Activated naive CD4-positive, alpha-beta T cell treated with anti-CD3 and anti-CD28 coated beads, Interleukin-2, amount 50 U/mL, for 72 hours (primary cell): ENCODE measurements around the gene ZFR. TPM values are rescaled to one million over a fixed set of nuclear protein-coding genes. Genes with fewer than 3 reads are reported as not detected.

Source experiments
- ATAC-seq, 2 donors: fragments of 150-1000 bp; cut with Tn5 transposase; 2 replicates each; pipeline ENCODE4 v1.10.0; 2021; ENCODE audit warnings: mild to moderate bottlenecking in 2 of 2, moderate library complexity in 2 of 2
- DNase-seq, 2 donors: peaks; one replicate each; pipeline ENCODE4 v3.0.0; 2021 to 2022; ENCODE audit warnings: low spot score in 2 of 2
- H3K27ac Mint-ChIP-seq, 2 donors: one replicate each; pipeline ENCODE4 v1.8.0; 2022; ENCODE audit warnings: mild to moderate bottlenecking in 2 of 2, mixed read lengths in 2 of 2
- H3K36me3 Mint-ChIP-seq, 2 donors: one replicate each; pipeline ENCODE4 v1.8.0; 2022; ENCODE audit warnings: mixed read lengths in 2 of 2
- H3K9me3 Mint-ChIP-seq, 2 donors: one replicate each; pipeline ENCODE4 v1.8.0; 2022; ENCODE audit warnings: mixed read lengths in 2 of 2
- total RNA-seq, 2 donors: library from RNA; stranded (reverse); gene quantifications; one replicate each; pipeline ENCODE4 v1.2.3, GENCODE V29; 2022

Gene ZFR
- 10 to 100 TPM; 48.7 to 56.6 TPM for total RNA-seq

DNA sequence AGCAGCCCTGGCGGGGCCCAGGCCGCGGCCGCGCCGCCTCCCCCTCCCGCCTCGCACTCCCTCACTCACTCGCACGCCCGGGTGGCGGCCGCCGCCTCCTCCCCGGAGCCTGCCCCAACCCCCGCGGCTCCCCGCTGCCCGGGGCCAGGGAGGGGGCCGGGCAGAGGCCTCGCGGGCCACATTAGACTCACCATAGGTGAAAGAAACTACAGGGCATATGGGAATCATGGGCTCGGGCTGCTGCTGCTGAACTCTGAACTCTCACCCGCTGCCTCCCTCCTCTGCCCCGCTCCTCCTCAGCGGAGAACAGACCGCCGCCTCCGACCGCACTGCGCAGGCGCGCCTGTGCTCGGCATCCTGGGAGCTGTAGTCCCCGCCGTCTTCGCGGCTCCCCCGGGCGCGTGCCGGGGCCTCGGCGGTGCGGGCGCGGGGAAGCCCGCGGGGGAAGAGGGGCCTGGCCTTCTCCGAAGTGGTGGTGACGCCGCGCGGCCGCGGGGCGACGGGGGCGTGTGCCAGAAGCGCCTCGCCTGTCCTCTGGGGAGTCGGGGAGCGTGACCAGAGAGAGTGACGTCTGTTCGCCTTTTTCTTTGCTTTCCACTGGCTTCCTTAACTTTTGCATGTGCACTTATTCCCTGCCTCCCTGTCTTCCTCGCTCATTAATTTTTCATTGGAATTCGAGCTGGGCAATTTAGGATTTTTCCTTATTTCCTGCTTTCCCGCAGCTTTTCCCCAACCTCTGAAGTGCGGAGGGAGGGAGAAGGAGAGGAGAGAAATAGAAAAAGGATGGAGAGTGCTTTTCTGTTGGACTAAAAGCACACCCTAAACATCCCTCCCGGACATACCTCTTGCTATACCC, at the start of gene ZFR:
Gene ZFR, minus strand, starts transcription at position 310 of the 856 bp plus-strand sequence. Its CDS starts 82 bp downstream, at position 228.
- Mint-ChIP-seq H3K9me3 (no peaks in the 10 kb centered on the region), H3K27ac (peak within 1 kb of the TSS; percentile 97 to 99), H3K36me3 (peaks cover 14 to 16% of the 10 kb centered on the region in 2 donors)
- ATAC-seq (peak; percentile 84 to 88), DNase-seq (peak; percentile 92 to 94)

DNA sequence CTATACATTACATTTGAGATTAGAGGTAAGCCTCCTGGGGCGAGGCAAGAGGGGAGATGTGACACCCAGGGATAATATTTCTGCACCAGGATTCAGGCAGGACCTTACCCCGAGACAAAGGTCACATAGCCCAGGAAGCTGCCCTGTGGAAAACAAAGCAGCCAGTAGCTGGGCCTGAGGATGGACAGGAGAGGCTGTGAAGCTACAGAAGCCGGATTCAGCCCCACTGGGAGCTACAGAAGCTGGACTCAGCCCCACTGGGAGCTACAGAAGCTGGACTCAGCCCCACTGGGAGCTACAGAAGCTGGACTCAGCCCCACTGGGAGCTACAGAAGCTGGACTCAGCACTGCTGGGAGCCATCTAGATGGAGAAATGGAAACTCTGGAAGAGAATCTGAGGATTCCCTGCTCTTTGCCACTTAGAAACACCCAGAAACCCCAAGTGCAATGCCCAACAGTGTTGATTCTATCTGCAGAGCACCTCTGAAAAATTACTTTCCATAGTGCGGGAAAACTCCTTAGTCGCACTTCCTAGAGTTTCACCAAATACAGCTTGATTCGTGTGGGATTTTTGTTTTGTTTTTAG, 46.5 kb upstream of the ZFR start:
- DNase-seq (no peak), ATAC-seq (no peak)
- Mint-ChIP-seq H3K9me3 (no peaks in the 10 kb centered on the region), H3K36me3 (no peaks in the 10 kb centered on the region), H3K27ac (no peak overlapping the region)

GRCh38 chr5:32489791-32490562, 45.4 kb upstream of the ZFR start:
- ATAC-seq, result peak; percentile 66 to 73
- H3K36me3 Mint-ChIP-seq, result no peaks in the 10 kb centered on the region
- H3K27ac Mint-ChIP-seq, result no peak overlapping the region
- H3K9me3 Mint-ChIP-seq, result no peaks in the 10 kb centered on the region
- peak in 1 of 2 donors; percentile 76 for DNase-seq

DNA sequence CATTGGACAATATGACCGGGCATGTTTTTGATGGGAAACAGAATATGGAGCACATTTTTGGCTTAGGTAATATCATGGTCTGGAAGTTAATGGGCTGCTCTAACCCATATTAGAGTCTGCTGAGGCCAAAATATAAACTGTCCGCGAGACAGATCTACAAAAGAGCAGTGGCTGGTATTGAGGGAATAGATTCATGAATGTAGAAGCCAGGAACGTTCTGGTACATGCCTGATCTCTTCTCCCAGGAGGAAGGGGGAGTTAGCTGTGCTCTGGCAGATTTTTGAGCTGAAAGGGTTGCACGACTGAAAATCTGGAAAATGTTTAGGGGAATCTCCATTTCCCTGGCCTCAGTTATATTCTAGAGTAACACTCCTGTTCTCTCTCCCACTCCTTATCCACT, 42.9 kb upstream of the ZFR start:
- H3K27ac Mint-ChIP-seq, result peak overlapping the region in 1 of 2 donors; percentile 18

GRCh38 chr5:32487008-32487407, 42.5 kb upstream of the ZFR start:
- DNase-seq (no peak), ATAC-seq (no peak)
- Mint-ChIP-seq H3K27ac (no peak overlapping the region), H3K36me3 (no peaks in the 10 kb centered on the region), H3K9me3 (no peaks in the 10 kb centered on the region)

More for the DNA sequence above, 42.9 kb upstream of the ZFR start:
- Mint-ChIP-seq H3K36me3 (no peaks in the 10 kb centered on the region), H3K9me3 (no peaks in the 10 kb centered on the region)
- DNase-seq (no peak), ATAC-seq (no peak)

DNA sequence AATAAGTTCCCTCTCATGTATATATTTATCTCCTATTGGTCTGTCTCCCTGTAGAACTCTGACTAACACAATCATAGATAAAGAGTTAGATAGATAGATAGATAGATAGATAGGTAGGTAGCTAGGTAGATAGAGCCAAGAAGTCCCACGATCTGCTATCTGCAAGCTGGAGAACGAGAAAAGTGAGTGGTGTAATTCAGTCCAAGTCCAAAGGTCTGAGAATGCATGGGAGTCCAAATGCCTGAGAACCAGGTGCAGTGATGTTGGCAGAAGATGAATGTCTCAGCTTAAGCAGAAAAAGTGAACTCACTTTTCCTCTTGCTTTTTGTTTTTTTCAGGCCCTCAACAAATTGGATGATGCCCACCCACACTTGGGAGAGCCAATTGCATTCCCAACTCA, 37.7 kb upstream of the ZFR start:
- H3K36me3 Mint-ChIP-seq, result no peaks in the 10 kb centered on the region
- ATAC-seq (no peak), DNase-seq (no peak)
- peak overlapping the region in 1 of 2 donors; percentile 22 for H3K27ac Mint-ChIP-seq
- H3K9me3 Mint-ChIP-seq, result no peaks in the 10 kb centered on the region

DNA sequence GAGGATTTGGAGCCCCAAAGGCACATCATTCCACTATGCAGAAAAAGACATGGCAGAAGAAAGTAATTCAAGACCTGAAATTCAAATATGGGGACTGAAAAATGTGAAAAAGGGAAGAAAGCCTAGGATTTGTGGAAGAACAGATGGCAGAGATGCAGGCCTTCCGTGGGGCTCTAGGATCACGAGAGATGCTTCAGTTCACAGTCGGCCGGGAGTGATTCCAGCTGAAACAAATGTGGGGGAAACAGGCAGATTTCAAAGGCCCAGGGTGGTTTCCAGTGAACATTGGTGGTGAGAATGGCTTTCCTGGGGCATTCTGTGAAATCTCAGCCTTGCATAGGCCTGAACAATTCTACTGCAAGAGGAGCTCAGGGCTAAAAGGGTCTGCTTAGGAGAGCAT, 34.6 kb upstream of the ZFR start:
- ATAC-seq (no peak), DNase-seq (no peak)
- no peaks in the 10 kb centered on the region for H3K36me3 Mint-ChIP-seq
- H3K27ac Mint-ChIP-seq, result no peak overlapping the region
- H3K9me3 Mint-ChIP-seq, result no peaks in the 10 kb centered on the region

GRCh38 chr5:32476891-32477290, 32.4 kb upstream of the ZFR start:
- no peak for ATAC-seq
- H3K9me3 Mint-ChIP-seq, result no peaks in the 10 kb centered on the region
- no peak overlapping the region for H3K27ac Mint-ChIP-seq
- DNase-seq, result no peak
- no peaks in the 10 kb centered on the region for H3K36me3 Mint-ChIP-seq

DNA sequence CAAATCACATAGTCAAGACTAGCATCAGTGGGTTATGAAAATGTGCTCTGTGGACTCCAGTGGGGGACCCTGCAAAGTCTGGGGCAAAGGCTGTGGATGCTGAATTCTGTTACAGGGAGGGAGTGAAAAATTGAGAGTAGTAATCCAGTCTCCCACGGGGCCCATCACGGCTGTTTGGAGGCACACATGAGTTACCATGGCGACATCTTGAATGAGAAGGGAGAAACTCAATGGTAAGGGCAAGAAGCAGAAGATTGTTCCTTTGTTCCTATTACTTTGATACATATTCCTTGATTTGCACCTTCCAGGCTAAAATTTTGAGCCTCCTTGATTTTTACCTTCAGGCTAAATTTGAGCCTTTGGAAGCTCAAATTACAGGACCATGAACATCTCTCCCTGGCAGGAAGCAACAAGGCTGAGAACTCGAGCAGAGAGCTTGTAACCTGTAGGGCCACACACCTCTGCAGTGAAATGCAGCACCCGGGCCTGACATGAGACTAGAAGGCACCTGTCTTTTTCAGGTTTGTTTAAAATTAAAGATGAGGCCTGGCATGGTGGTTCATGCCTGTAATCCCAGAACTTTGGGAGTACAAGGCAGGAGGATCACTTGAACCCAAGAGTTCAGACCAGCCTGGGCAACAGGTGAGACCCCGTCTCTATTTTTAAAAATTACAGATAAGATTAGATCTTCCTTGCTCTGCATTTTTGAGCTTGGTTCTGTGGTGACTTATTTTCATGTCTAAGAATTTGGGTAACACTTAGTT, 31.0 kb upstream of the ZFR start:
- ATAC-seq (no peak), DNase-seq (no peak)

GRCh38 chr5:32474209-32474854, 29.8 kb upstream of the ZFR start:
- Mint-ChIP-seq H3K36me3 (no peaks in the 10 kb centered on the region), H3K27ac (no peak overlapping the region), H3K9me3 (no peaks in the 10 kb centered on the region)
- ATAC-seq, result no peak
- DNase-seq, result no peak

More for the DNA sequence above, 31.0 kb upstream of the ZFR start:
- H3K27ac Mint-ChIP-seq, result no peak overlapping the region
- H3K36me3 Mint-ChIP-seq, result no peaks in the 10 kb centered on the region
- no peaks in the 10 kb centered on the region for H3K9me3 Mint-ChIP-seq

DNA sequence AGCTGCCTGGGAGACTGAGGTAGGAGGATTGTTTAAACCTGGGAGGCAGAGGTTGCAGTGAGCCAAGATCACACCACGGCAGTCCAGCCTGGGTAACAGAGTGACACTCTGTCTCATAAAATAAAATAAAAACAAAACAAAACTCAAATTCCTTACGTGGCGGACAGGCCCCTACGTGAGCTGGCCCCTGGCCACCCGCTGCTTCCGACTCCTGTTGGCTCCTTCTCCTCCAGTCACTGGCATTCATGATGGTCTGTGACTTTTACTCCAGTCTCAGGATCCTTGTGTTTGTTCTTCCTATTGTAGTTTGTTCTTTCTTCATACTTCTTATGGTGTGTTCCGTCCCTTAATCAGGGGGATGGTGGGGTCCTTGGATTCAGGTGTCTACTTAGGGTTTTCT, 28.5 kb upstream of the ZFR start:
- H3K27ac Mint-ChIP-seq, result no peak overlapping the region
- no peaks in the 10 kb centered on the region for H3K9me3 Mint-ChIP-seq
- no peak for ATAC-seq
- no peaks in the 10 kb centered on the region for H3K36me3 Mint-ChIP-seq
- DNase-seq, result no peak

- ATAC-seq (no peak), DNase-seq (no peak)
- H3K27ac Mint-ChIP-seq, result no peak overlapping the region
- H3K36me3 Mint-ChIP-seq, result no peaks in the 10 kb centered on the region
- no peaks in the 10 kb centered on the region for H3K9me3 Mint-ChIP-seq
Measured at GRCh38 chr5:32471784-32472183, 27.2 kb upstream of the ZFR start.

DNA sequence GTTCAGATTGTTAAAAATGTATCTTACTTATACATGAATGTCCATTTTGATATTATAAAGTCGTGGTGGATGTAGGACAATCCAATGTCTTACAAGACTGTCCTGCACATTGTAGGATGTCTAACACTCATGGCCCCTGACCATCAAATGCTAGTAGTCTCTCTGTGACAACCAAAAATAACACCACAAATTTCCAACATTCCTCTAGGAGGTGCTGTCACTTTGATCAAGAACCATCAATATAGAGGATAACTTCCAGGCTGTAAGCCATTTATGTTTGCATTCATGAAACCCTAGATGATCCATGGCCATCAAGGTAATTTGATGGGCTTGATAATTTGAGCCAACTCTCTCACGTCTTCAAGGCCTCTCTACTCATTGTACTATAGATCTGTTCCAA, 20.5 kb upstream of the ZFR start:
- H3K36me3 Mint-ChIP-seq, result no peaks in the 10 kb centered on the region
- no peak overlapping the region for H3K27ac Mint-ChIP-seq
- no peaks in the 10 kb centered on the region for H3K9me3 Mint-ChIP-seq
- no peak for ATAC-seq
- no peak for DNase-seq

GRCh38 chr5:32462618-32463017, 18.1 kb upstream of the ZFR start:
- DNase-seq, result peak; percentile 17 to 57
- Mint-ChIP-seq H3K36me3 (no peaks in the 10 kb centered on the region), H3K27ac (peak overlapping the region in 1 of 2 donors; percentile 28)

DNA sequence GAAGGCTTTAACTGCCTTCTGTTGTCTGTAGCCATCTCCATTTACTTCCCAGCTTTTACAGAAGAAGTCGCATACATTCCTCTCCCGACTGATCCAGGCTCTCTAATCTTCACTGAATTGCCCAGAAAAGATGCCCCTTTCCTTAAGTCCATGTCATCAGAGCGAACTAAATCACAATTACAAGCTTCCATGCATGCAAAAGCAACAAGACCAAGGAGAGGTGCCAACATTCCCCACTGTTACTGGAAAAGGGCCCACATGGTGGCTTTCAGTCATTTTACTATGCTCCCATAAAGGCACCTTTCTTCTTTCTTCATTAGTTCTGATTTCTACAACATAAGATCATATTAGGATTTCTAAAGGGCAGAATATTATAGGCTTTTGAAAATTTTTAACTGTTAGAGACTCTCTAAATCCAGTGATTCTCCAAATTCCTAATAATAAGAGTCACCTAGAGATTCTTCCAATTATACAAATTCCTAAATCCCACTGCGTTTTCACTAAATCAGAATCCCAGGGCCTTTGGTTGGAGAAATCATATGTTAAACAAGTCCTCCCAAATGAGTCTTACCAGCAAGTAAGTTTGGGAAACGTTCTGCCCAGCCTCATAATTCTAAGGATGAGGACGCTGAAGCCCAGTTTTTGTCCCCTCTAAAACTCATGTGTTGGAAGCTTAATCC, 17.0 kb upstream of the ZFR start:
- no peak overlapping the region for H3K27ac Mint-ChIP-seq
- H3K36me3 Mint-ChIP-seq, result no peaks in the 10 kb centered on the region
- no peak for ATAC-seq

More at GRCh38 chr5:32462618-32463017, 18.1 kb upstream of the ZFR start:
- peak; percentile 98 to 99 for ATAC-seq
- no peaks in the 10 kb centered on the region for H3K9me3 Mint-ChIP-seq

GRCh38 chr5:32460702-32461101, 16.2 kb upstream of the ZFR start:
- H3K9me3 Mint-ChIP-seq, result no peaks in the 10 kb centered on the region
- DNase-seq (no peak), ATAC-seq (no peak)
- H3K27ac Mint-ChIP-seq, result no peak overlapping the region
- H3K36me3 Mint-ChIP-seq, result no peaks in the 10 kb centered on the region

More for the DNA sequence above, 17.0 kb upstream of the ZFR start:
- no peak for DNase-seq
- H3K9me3 Mint-ChIP-seq, result no peaks in the 10 kb centered on the region
